Adrenal gland (tissue), 5 donors: Measurements from ENCODE around the gene MAFF.

Source experiments
- POLR2A ChIP-seq, 2 donors: fragments of 450-650 bp; IDR thresholded peaks; one replicate each; pipeline ENCODE4 v1.6.1; 2017; ENCODE audit warnings: antibody characterized with exemption in 2 of 2, mild to moderate bottlenecking in 2 of 2, moderate library complexity in 1 of 2
- TF ChIP-seq, protein P1 (sequence below), 6 experiments: fragments of 450-650 bp in 4 of 6; fragments of 200-600 bp in 2 of 6; sonication (generic) in 1 of 6; IDR thresholded peaks; 1 replicate in 5 of 6; 2 replicates in 1 of 6; pipeline versions ENCODE4 v1.5.1 to v1.8.0; 2016 to 2021; ENCODE audit warnings: antibody characterized with exemption in 6 of 6, mild to moderate bottlenecking in 2 of 6, moderate library complexity in 1 of 6
- donor health status: DM: no; HTN: no; CAD: no.

DNA sequence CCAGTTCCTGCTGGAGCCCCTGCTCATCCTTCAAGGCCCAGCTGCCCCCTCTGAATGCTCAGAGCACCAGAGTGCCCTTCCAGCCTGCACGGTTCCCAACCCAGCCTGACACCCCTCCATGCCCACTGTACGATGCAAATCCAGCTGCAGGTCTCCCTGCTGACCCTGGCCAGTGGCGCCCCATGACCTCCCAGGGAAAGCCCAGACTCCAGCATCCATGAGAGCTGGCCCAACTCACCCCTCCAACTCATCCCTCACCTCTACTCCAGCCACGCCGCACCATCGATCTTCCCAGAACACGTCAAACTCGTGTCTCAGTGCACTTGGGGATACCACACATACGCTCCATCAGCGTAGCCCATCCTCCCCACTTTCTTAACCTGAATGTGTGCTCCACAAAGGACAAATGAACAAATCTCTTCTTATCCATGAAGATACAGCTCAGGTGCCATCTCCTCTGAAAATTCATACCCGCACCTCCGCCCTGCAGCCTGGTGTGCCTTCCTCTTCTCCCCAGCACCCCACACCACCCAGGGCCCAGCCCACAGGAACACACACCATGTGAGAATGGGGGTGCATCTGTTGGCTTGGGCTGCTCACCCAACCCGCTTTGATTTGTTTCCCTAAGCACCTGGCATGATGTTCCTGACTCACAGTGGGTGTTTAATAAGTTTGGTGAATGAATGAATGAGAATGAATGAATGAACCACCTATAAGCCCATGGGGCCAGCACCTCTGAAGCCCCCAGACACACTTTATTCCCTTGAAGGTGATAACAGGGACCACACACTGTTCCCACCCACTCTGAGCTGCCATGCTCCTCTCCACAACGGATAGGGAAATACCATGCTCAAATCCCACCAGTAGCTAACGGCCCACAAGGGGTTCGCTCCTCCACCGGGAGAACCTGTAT is 26.3 kb upstream of the MAFF start:
- TF ChIP-seq, protein P1, sequence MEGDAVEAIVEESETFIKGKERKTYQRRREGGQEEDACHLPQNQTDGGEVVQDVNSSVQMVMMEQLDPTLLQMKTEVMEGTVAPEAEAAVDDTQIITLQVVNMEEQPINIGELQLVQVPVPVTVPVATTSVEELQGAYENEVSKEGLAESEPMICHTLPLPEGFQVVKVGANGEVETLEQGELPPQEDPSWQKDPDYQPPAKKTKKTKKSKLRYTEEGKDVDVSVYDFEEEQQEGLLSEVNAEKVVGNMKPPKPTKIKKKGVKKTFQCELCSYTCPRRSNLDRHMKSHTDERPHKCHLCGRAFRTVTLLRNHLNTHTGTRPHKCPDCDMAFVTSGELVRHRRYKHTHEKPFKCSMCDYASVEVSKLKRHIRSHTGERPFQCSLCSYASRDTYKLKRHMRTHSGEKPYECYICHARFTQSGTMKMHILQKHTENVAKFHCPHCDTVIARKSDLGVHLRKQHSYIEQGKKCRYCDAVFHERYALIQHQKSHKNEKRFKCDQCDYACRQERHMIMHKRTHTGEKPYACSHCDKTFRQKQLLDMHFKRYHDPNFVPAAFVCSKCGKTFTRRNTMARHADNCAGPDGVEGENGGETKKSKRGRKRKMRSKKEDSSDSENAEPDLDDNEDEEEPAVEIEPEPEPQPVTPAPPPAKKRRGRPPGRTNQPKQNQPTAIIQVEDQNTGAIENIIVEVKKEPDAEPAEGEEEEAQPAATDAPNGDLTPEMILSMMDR (IDR thresholded peaks at IDR 0.05), result no peak
- no peak for TF ChIP-seq POLR2A (IDR thresholded peaks at IDR 0.05)
